Glutamatergic neuron (in vitro differentiated cells): ENCODE measurements around the gene SPIRE1. TPM values are rescaled to one million over a fixed set of nuclear protein-coding genes. Genes with fewer than 3 reads are reported as not detected.

ENCODE experiments used
- DNase-seq: peaks from one replicate; pipeline ENCODE4 v3.0.0; 2022
- H3K27ac Mint-ChIP-seq: one replicate; pipeline ENCODE4 v1.8.0; 2020; ENCODE audit warnings: mild to moderate bottlenecking, mixed read lengths, inconsistent platforms; ENCODE audit not compliant: unreplicated experiment
- H3K27me3 Mint-ChIP-seq: one replicate; pipeline ENCODE4 v1.8.0; 2020; ENCODE audit warnings: mild to moderate bottlenecking, moderate library complexity, mixed read lengths, inconsistent platforms; ENCODE audit not compliant: unreplicated experiment
- H3K36me3 Mint-ChIP-seq: one replicate; pipeline ENCODE4 v1.8.0; 2020; ENCODE audit warnings: mild to moderate bottlenecking, mixed read lengths, inconsistent platforms; ENCODE audit not compliant: unreplicated experiment
- H3K4me1 Mint-ChIP-seq: one replicate; pipeline ENCODE4 v1.8.0; 2020; ENCODE audit warnings: mild to moderate bottlenecking, low read depth, mixed read lengths, inconsistent platforms; ENCODE audit not compliant: unreplicated experiment
- H3K4me3 Mint-ChIP-seq: one replicate; pipeline ENCODE4 v1.8.0; 2020; ENCODE audit warnings: mild to moderate bottlenecking, mixed read lengths, inconsistent platforms; ENCODE audit not compliant: unreplicated experiment
- H3K9me3 Mint-ChIP-seq: one replicate; pipeline ENCODE4 v1.8.0; 2020; ENCODE audit warnings: mild to moderate bottlenecking, moderate library complexity, mixed read lengths, inconsistent platforms; ENCODE audit not compliant: unreplicated experiment
- CTCF ChIP-seq: fragments of 200-600 bp; sonication (generic); IDR thresholded peaks from one replicate; pipeline ENCODE4 v1.5.0; 2021; ENCODE audit not compliant: partially characterized antibody, unreplicated experiment
- total RNA-seq: library from RNA; stranded (reverse); fragmentation: NEBNext Ultra II Directional; extraction: Animal tissue kit (Norgen Biotek cat#: 25700); gene quantifications from one replicate; pipeline ENCODE4 v1.2.1, GENCODE V29; 2021; ENCODE audit not compliant: unreplicated experiment

The SPIRE1 gene
- total RNA-seq, 1 donor from 2014 or later = 29.9 TPM

DNA sequence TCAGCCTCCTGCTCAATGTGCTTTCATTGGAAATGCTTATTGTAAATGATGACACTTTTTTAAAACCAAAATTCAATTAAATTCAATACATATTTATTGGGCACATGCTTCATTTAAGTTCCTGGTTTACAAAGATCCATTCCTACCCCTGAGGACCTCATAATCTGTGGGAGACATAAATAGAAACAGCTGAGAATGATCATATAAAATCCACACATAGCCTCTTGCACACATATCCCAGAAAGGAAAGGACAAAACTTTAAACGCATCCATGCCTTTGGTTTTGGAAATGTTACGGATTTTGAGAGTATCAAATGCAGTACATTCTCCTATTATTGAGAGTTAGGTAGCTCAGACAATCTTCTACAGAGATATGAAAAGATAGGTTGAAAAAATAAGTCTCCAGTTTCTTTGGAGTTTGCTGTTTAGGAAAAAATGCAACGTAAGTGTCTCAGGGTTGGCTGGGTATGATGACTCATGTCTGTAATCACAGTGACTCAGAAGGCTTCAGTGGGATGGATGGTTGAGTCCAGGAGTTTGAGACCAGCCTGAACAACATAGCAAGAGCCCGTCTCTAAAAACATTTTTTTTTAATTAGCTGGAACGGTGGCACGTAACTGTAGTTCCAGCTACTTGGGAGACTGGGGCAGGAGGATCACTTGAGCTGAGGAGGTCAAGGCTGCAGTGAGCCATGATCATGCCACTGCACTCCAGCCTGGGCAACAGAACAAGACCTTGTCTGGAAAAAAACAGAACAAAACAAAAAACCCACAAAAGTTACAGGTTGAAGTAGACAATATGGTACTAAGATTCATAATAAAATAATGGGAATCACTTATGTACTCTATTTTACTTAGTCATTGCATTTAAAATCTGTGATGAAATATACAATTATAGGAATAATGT is 254.1 kb downstream of the SPIRE1 start:
- peaks cover 6% of the 10 kb centered on the region for H3K9me3 Mint-ChIP-seq
- peaks cover 4% of the 10 kb centered on the region for H3K4me1 Mint-ChIP-seq
- DNase-seq = no peak
- no peak overlapping the region for H3K27ac Mint-ChIP-seq
- no peaks in the 10 kb centered on the region for H3K36me3 Mint-ChIP-seq
- peaks cover 12% of the 10 kb centered on the region for H3K27me3 Mint-ChIP-seq
- no peak overlapping the region for H3K4me3 Mint-ChIP-seq
- TF ChIP-seq CTCF = no peak

GRCh38 chr18:12401881-12402280 is 256.0 kb downstream of the SPIRE1 start:
- H3K27me3 Mint-ChIP-seq = peaks cover 4% of the 10 kb centered on the region
- DNase-seq = no peak
- TF ChIP-seq CTCF = no peak
- peaks cover 4% of the 10 kb centered on the region for H3K9me3 Mint-ChIP-seq
- no peaks in the 10 kb centered on the region for H3K4me1 Mint-ChIP-seq
- H3K4me3 Mint-ChIP-seq = no peak overlapping the region
- no peaks in the 10 kb centered on the region for H3K36me3 Mint-ChIP-seq
- no peak overlapping the region for H3K27ac Mint-ChIP-seq

DNA sequence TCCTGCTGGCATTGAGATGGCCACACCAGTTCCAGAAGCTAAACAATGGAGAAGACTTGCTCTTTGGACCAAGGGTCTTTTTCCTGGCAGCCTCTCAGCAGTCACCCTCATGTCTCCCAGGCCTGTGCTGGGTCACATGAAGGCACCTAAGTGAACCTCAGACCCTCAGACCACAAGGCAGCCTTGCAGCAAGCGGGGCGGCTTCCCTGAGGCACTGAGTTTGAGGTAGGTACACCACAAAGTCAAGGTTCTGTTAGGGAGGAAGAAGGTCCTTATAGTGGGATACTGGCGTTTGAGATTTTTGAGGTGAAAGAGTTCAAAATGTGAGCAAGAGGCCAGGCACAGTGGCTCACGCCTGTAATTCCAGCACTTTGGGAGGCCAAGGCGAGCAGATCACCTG is 258.7 kb downstream of the SPIRE1 start:
- Mint-ChIP-seq H3K27me3 (peaks cover 3% of the 10 kb centered on the region), H3K4me1 (no peaks in the 10 kb centered on the region), H3K9me3 (peaks cover 4% of the 10 kb centered on the region), H3K27ac (no peak overlapping the region), H3K36me3 (no peaks in the 10 kb centered on the region), H3K4me3 (no peak overlapping the region)
- no peak for DNase-seq
- no peak for TF ChIP-seq CTCF

- Mint-ChIP-seq H3K27ac (no peak overlapping the region), H3K4me3 (no peak overlapping the region), H3K36me3 (no peaks in the 10 kb centered on the region), H3K9me3 (peaks cover 4% of the 10 kb centered on the region), H3K4me1 (no peaks in the 10 kb centered on the region), H3K27me3 (peaks cover 3% of the 10 kb centered on the region)
- no peak for TF ChIP-seq CTCF
- DNase-seq = no peak
Measured at GRCh38 chr18:12398625-12399024, 259.3 kb downstream of the SPIRE1 start.

DNA sequence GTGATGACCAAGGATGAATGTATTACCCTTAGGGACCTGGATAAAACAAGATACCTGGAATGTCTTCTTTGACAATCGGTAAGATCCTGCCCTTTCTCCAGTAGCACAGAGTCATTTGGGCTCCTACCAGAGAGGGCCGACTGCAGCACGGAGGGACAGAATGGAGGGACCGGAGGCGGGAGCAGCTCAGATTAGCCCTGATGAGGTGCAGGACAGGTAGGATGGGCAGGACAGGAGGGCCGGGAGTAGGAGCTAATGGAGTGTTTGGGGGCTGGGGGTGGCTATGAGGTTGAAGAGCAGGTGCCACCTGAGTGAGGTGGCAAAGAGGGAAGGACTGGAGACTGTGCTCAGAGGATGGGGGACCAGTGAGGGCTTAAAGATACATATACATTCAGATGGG is 260.1 kb downstream of the SPIRE1 start:
- no peaks in the 10 kb centered on the region for H3K36me3 Mint-ChIP-seq
- no peak for DNase-seq
- TF ChIP-seq CTCF = no peak
- peaks cover 3% of the 10 kb centered on the region for H3K27me3 Mint-ChIP-seq
- H3K4me3 Mint-ChIP-seq = no peak overlapping the region
- peaks cover 4% of the 10 kb centered on the region for H3K9me3 Mint-ChIP-seq
- no peaks in the 10 kb centered on the region for H3K4me1 Mint-ChIP-seq
- H3K27ac Mint-ChIP-seq = no peak overlapping the region
